Trophoblast cell (in vitro differentiated cells and primary cell): ENCODE measurements around the gene EVI5L.

Experiments
- DNase-seq, 2 donors: peaks; one replicate each; pipeline ENCODE4 v3.0.0-alpha.2; 2016
- H2AFZ ChIP-seq: 2 replicates; pipeline ENCODE4 v1.6.1; 2013; ENCODE audit warnings: low read length, moderate library complexity, mild to moderate bottlenecking; ENCODE audit not compliant: insufficient read depth, poor library complexity
- H2AK5ac ChIP-seq: 2 replicates; pipeline ENCODE4 v1.6.1; 2013; ENCODE audit warnings: mild to moderate bottlenecking, low read length
- H2BK120ac ChIP-seq: 2 replicates; pipeline ENCODE4 v1.6.1; 2013; ENCODE audit warnings: low read length, mild to moderate bottlenecking, moderate library complexity; ENCODE audit not compliant: insufficient read depth, poor library complexity
- H2BK12ac ChIP-seq: 2 replicates; pipeline ENCODE4 v1.6.1; 2013; ENCODE audit warnings: mild to moderate bottlenecking, low read length, moderate library complexity
- H2BK5ac ChIP-seq: 2 replicates; pipeline ENCODE4 v1.6.1; 2013; ENCODE audit warnings: low read length, low read depth, moderate library complexity, mild to moderate bottlenecking; ENCODE audit not compliant: poor library complexity
- H3K14ac ChIP-seq: 2 replicates; pipeline ENCODE4 v1.6.1; 2013; ENCODE audit warnings: mild to moderate bottlenecking, low read length
- H3K18ac ChIP-seq: 2 replicates; pipeline ENCODE4 v1.6.1; 2013; ENCODE audit warnings: mild to moderate bottlenecking, low read length
- H3K23ac ChIP-seq: 2 replicates; pipeline ENCODE4 v1.6.1; 2013; ENCODE audit warnings: low read length
- H3K27ac ChIP-seq: 2 replicates; pipeline ENCODE4 v1.5.1; 2013; ENCODE audit warnings: low read depth, mild to moderate bottlenecking, inconsistent platforms, low read length, moderate library complexity
- H3K27me3 ChIP-seq: 2 replicates; pipeline ENCODE4 v1.6.1; 2013; ENCODE audit warnings: inconsistent platforms, mild to moderate bottlenecking, low read length, moderate library complexity; ENCODE audit not compliant: insufficient read depth
- H3K36me3 ChIP-seq, 2 experiments: 1 replicate in 1 of 2; 2 replicates in 1 of 2; pipeline ENCODE4 v1.6.1; 2013; ENCODE audit warnings: low read length in 2 of 2, mild to moderate bottlenecking in 2 of 2, moderate library complexity in 1 of 2; ENCODE audit not compliant: insufficient read depth in 2 of 2, control insufficient read depth in 1 of 2
- H3K4ac ChIP-seq: 2 replicates; pipeline ENCODE4 v1.6.1; 2013; ENCODE audit warnings: low read depth, mild to moderate bottlenecking, low read length, moderate library complexity
- H3K4me1 ChIP-seq, 2 experiments: 1 replicate in 1 of 2; 2 replicates in 1 of 2; pipeline ENCODE4 v1.6.1; 2013; ENCODE audit warnings: low read length in 2 of 2, mild to moderate bottlenecking in 2 of 2, moderate library complexity in 1 of 2; ENCODE audit not compliant: insufficient read depth in 2 of 2, control insufficient read depth in 1 of 2
- H3K4me2 ChIP-seq: 2 replicates; pipeline ENCODE4 v1.6.1; 2013; ENCODE audit warnings: inconsistent platforms, mild to moderate bottlenecking, low read length, moderate library complexity
- H3K4me3 ChIP-seq: 2 replicates; pipeline ENCODE4 v1.5.1; 2013; ENCODE audit warnings: mild to moderate bottlenecking, low read depth, low read length, inconsistent platforms
- H3K79me1 ChIP-seq: one replicate; pipeline ENCODE4 v1.6.1; 2013; ENCODE audit warnings: low read length
- H3K79me2 ChIP-seq: 2 replicates; pipeline ENCODE4 v1.6.1; 2013; ENCODE audit warnings: low read length, mild to moderate bottlenecking; ENCODE audit not compliant: control insufficient read depth, insufficient read depth, poor library complexity
- H3K9ac ChIP-seq: 2 replicates; pipeline ENCODE4 v1.6.1; 2013; ENCODE audit warnings: mild to moderate bottlenecking, low read length
- H3K9me3 ChIP-seq: 2 replicates; pipeline ENCODE4 v1.6.1; 2013; ENCODE audit warnings: low read depth, mild to moderate bottlenecking, control low read depth, inconsistent platforms, low read length; ENCODE audit not compliant: insufficient read depth
- H4K12ac ChIP-seq: 2 replicates; pipeline ENCODE4 v1.6.1; 2013; ENCODE audit warnings: low read depth, mild to moderate bottlenecking, low read length, moderate library complexity
- H4K8ac ChIP-seq: 2 replicates; pipeline ENCODE4 v1.6.1; 2013; ENCODE audit warnings: low read depth, mild to moderate bottlenecking, low read length, moderate library complexity
- H4K91ac ChIP-seq: one replicate; pipeline ENCODE4 v1.6.1; 2013; ENCODE audit warnings: low read depth, mild to moderate bottlenecking, low read length, moderate library complexity
- WGBS: extraction: QIAGEN DNeasy Blood & Tissue Kit; methylation state at CpG from one replicate; pipeline ENCODE4 v1.1.7; 2013; ENCODE audit warnings: missing lambda C conversion rate; ENCODE audit not compliant: insufficient read length, insufficient coverage; ENCODE audit errors: extremely low coverage; 5-methylcytosine and 5-hydroxymethylcytosine counted together

EVI5L gene

GRCh38 chr19:7913652-7914051, 83.6 kb downstream of the EVI5L start:
- no peaks in the 10 kb centered on the region for H3K79me2 ChIP-seq
- H3K4me3 ChIP-seq = no peak overlapping the region
- no peak overlapping the region for H2BK5ac ChIP-seq
- no peak overlapping the region for H4K12ac ChIP-seq
- WGBS = no CpG with 5 or more reads among the region's 10 CpGs
- H3K4me2 ChIP-seq = no peak overlapping the region
- no peak overlapping the region for H3K23ac ChIP-seq
- no peak overlapping the region for H2AFZ ChIP-seq
- no peak overlapping the region for H3K18ac ChIP-seq
- H3K4me1 ChIP-seq = peaks cover 11 to 14% of the 10 kb centered on the region in 2 experiments
- no peak overlapping the region for H3K4ac ChIP-seq
- no peak overlapping the region for H2BK120ac ChIP-seq
- H3K27ac ChIP-seq = no peak overlapping the region
- H3K9ac ChIP-seq = no peak overlapping the region
- H2AK5ac ChIP-seq = no peak overlapping the region
- H3K14ac ChIP-seq = no peak overlapping the region
- no peak overlapping the region for H4K8ac ChIP-seq
- no peak for DNase-seq
- H3K79me1 ChIP-seq = no peaks in the 10 kb centered on the region
- H3K9me3 ChIP-seq = peaks cover 6% of the 10 kb centered on the region
- peaks cover 31% of the 10 kb centered on the region for H3K27me3 ChIP-seq
- peaks cover 36 to 41% of the 10 kb centered on the region in 2 experiments for H3K36me3 ChIP-seq
- H2BK12ac ChIP-seq = no peak overlapping the region
- H4K91ac ChIP-seq = no peak overlapping the region

- Histone ChIP-seq H3K18ac (no peak overlapping the region), H3K4me2 (no peak overlapping the region), H3K14ac (no peak overlapping the region), H2BK120ac (no peak overlapping the region), H3K4ac (no peak overlapping the region), H4K8ac (no peak overlapping the region), H3K79me1 (no peaks in the 10 kb centered on the region), H3K23ac (no peak overlapping the region), H3K27ac (no peak overlapping the region), H3K27me3 (peaks cover 31% of the 10 kb centered on the region), H3K4me3 (no peak overlapping the region), H2BK5ac (no peak overlapping the region), H4K12ac (no peak overlapping the region), H2AK5ac (no peak overlapping the region), H2AFZ (no peak overlapping the region), H3K9ac (no peak overlapping the region), H3K79me2 (no peaks in the 10 kb centered on the region), H2BK12ac (no peak overlapping the region), H3K9me3 (peaks cover 7% of the 10 kb centered on the region), H3K4me1 (peaks cover 11 to 14% of the 10 kb centered on the region in 2 experiments), H3K36me3 (peaks cover 35 to 39% of the 10 kb centered on the region in 2 experiments), H4K91ac (no peak overlapping the region)
- no peak for DNase-seq
- WGBS = no CpG with 5 or more reads among the region's 12 CpGs
Measured at GRCh38 chr19:7914099-7914498, 84.1 kb downstream of the EVI5L start.
